GM15510 (cell line): ENCODE data around the gene THG1L.

Source experiments
- POLR2A ChIP-seq: IDR thresholded peaks from 3 replicates; pipeline ENCODE4 v1.6.1; 2011; ENCODE audit warnings: borderline replicate concordance; ENCODE audit not compliant: insufficient read length; ENCODE audit errors: extremely low read depth

Gene THG1L

DNA sequence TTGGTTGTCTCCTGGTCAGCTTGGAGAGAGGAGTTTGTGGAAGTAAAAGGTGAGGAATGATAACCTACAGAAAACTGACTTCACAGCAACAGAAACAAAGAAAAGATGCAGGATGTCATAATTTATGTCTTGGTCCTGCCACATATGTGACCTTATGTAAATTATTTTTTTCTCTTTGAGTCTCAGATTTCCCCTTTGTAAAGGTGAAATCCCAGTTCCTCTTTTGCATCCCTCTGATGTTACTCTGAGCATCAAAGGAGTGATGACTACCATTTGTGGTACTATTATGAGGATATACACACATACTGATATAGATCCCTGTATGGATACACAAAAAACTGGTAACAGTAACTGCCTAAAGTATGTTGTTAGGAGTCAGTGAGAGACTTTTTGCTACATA is 1.4 kb upstream of the THG1L start:
- TF ChIP-seq POLR2A = no peak

DNA sequence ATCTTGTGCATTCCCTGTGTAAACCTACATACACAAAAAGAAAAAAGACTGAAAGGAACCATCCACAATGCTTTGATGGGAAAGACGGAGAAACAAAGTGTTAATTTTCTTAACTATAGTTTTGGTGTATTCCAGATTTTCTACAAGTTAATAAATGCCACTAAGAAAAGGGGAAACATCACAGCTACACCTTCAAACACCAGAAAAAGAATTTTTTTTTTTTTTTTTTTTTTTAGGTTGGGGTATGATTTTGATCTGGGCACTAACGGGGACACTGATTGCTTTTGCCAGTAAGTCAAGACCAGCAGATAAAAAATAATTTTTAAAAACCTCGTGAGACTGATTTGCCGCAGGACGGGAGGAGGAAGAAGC is 334 bp upstream of the THG1L start:
- no peak for TF ChIP-seq POLR2A

DNA sequence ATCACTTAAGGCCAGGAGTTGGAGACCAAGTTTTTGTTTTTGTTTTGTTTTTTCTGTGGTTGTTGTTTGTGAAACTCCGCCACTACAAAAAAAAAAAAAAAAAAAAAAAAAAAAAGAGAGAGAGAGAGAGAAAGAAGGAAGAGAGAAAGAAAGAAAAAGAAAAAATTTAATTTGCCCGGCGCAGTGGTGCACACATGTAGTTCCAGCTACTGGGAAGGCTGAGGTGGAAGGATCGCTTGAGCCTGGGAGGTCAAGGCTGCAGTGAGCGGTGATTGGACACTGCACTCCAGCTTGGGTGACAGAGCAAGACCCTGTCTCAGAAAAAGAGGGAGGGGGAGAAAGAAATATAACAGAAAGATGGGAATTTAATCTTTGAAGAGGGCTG is 902 bp downstream of the THG1L start:
- no peak for TF ChIP-seq POLR2A

DNA sequence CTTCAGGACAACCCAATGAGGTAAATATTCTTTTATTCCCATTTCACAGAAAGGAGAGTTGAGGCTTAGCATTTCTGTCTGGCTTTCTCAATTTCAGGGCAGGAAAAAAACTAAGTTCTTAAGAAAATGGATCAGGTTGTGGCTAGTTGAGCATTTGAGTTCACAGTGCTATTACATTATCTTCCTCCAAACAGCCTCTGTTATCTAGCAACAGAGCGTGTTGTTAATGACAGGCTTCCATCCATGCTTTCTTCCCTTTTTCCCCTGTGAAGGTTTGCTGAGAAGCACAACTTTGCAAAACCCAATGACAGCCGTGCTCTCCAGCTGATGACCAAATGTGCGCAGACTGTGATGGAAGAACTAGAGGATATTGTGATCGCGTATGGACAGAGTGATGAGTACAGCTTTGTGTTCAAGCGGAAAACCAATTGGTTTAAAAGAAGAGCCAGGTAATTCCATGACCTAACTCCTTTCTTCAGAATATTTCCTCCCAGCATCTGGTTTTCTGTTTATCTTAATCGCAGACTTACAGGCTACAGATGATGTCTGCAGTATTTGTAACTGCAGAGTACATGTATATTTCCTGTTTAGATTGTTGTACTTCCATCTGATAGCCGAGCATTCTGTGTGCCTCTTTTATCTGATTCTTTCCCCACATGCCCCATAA is 1.5 kb downstream of the THG1L start:
- TF ChIP-seq POLR2A = no peak

DNA sequence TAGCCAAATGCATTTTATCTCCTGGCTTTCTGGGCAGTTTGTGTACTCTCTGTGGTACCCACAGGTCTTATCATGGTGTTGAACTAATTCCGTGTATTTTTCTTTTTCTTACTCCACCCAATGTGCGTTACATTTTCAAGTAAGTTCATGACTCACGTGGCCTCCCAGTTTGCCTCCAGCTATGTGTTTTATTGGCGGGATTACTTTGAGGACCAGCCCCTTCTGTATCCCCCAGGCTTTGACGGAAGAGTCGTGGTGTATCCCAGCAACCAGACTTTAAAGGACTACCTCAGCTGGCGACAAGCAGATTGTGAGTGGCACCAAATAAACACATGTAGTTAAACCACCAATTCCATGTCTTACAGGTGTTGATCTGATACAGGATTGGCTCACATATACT is 3.2 kb downstream of the THG1L start:
- no peak for TF ChIP-seq POLR2A

DNA sequence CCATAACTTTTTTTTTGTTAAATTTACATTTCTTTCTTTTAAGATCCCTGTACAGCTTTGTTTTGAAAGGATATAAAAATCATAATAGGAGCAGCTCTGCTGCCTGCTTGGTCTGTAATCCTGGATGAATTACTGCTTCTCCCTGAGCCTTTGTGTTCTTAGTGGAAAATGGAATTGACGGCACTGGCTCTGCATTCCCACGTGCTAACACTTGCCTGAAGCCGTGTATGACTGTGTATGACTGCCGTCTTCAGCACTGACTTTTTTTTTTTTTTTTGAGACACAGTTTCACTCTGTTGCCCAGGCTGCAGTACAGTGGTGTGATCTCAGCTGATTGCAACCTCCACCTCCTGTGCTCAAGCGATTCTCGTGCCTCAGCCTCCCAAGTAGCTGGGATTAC is 4.8 kb downstream of the THG1L start:
- TF ChIP-seq POLR2A = no peak

DNA sequence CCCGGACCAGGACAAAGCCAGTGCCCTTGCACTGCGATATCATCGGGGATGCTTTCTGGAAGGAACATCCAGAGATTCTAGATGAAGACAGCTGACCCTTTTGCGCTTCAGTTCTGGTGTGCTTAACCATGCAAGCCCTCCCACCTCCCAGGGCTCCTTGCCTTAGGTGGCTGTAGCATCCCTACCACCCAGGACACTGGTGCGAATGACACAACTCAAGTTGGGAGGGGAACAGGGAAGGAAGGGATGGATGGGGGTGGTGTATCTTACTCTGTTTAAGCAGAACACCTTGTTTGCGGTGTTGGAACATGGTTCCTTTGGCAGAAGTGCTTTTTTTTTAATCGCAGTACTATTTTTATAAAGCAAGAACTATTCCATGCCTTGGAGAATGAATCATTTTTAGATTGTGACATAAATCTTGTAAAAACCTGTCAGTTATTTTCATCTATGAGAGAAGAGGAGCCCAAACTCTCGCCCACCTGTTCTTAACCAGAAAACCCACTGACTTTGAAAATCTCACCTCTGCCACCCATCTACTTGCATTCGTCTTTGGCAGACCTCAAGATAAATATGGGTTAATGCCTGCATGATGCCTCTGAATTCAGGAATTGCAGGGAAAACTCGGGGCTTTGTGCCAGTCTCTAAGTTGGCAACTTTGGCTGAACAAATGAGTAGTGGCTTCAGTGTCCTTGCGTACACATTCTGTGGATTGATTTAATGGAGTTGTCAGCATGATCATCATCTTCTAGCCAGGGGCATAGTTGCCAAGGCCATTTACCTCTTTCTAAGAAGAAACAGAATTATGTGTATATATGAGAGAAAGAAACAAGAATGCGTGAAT is 8.4 kb downstream of the THG1L start:
- TF ChIP-seq POLR2A = no peak

DNA sequence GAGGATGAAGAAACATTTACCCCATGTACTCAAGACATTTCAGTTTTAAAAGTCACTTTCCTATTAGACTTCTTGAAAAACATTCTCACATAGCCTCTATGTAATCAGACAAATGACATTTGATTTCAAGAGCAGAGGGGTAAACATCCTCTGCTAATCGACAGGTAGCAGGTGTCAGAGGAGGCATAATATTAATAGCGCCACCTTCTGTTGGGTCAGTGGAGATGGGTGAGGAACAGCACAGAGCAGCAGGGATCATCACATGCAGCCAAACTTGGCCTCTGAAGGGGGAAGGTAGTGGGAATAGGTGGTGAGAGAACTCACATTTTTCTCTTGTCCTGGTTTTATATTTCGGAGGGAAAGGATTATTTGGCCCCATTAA is 9.0 kb downstream of the THG1L start:
- no peak for TF ChIP-seq POLR2A

DNA sequence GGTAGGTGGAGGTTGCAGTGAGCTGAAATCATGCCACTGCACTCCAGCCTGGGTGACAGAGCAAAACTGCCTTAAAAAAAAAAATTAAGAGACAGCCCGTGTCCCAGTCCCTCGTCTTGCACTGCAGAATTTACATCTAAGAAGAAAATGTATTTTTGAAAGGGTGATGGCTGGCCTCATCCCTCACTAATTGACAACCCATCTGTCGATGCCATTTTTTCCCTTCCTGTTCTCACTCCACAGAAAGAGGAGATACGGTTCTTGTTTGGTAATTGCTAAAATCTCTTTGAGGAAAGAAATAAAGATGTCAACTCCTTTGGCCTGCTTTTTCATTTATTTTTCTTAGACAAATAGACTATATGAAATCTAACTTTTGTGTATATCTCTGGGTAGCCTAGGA is 9.9 kb downstream of the THG1L start:
- TF ChIP-seq POLR2A = no peak

DNA sequence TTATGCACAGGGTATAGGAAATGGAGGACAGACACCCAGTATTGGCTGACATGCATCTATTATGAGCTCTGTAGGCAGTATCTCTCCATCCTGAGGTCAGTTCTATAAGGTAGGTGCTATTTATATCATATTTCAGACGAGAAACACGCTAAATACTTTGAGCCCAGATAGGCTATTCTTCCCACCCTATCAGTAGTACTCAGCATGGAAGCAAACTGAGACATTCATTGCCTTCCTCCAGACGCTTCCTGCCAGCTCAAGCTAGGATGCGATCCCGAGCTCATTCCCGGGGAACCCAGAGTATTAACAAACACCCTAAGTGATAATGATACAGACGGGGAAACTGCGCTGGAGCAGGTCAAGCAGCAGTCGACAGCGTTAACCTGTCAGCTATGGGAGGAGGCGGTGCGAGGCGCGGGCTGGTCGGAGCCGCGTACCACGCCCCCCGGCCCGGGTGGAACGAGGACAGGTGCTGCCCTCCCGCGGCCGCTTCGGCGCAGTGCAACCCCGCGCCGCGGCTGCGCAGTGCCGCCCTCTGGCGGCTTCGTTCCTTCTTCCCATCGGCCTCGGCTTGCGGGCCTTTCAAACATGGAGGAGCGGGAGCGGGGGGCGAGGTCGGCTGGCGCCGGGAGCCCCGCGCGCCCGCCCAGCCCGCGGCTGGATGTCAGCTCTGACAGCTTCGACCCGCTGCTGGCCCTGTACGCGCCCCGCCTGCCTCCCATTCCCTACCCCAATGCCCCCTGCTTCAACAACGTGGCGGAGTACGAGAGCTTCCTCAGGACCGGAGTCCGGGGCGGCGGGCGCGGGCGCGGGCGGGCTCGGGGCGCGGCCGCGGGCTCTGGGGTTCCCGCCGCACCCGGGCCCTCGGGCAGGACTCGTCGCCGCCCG is 12.2 kb downstream of the THG1L start, which contains the start of gene LSM11:
Gene LSM11, plus strand, starts transcription at position 550 of the 888 bp plus-strand sequence. Its CDS starts 39 bp downstream, at position 589.
- peak; percentile 49 for TF ChIP-seq POLR2A

DNA sequence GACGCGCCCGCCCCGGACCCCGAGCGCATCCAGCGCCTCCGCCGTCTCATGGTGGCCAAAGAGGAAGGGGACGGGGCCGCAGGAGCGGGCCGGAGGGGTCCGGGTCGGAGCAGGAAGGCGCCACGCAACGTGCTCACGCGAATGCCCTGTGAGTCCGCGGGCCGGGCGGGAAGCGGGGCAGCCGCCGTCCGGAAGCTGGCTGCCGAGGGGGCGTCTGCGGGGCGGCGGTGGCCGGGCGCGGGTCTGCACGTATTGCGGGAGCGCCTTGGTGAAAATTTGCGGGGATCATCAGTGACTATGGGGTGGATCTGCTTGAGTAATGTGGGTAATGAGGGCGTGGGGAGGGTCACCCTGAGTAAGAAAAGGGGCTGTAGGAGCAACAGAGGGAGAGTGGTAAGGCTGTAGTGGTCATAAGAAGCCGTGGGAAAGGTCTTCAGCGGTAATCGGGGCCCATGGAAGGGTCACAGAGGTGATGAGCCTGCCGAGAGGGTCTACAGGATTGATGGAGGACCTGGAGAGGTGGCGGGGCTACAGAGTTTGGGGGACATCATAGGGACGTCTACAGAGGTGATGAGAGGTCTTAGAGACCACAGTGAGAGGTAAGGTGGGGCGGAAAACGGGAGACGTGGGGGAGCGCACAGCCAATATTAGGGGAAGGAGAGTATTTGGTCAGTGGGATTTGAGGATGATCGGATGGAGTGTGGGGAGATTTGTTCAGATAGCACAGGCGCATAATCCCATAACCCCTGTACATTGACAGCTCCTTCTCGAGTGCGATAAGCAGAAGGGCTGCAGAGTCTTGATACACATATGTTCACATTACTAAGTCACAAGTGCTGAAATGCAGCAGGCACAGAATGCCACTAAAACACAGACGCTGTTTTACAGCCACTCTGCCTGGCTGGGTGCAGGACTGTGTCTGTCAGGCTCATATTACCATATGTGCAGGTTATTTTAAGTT is 13.1 kb downstream of the THG1L start:
- no peak for TF ChIP-seq POLR2A

DNA sequence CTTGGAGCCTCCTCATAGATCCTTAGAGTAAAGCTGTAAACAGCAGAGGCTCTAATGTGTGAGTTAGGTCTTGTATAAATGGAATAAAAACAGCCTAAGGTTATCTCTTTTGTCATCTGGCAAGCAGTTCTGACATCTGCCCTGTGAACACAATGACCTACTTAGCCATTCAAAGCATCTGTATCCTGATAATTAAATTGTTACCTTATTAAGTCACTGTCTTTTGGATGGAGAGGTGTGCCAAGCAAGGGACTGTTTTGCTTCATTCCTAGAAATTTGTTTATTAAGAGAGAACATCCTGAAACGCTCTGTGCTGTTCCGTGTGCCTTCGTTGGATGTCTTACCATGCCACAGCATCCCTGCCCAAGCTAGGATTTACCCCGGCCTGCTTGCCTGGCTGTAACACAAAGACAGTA is 13.8 kb downstream of the THG1L start:
- TF ChIP-seq POLR2A = no peak

DNA sequence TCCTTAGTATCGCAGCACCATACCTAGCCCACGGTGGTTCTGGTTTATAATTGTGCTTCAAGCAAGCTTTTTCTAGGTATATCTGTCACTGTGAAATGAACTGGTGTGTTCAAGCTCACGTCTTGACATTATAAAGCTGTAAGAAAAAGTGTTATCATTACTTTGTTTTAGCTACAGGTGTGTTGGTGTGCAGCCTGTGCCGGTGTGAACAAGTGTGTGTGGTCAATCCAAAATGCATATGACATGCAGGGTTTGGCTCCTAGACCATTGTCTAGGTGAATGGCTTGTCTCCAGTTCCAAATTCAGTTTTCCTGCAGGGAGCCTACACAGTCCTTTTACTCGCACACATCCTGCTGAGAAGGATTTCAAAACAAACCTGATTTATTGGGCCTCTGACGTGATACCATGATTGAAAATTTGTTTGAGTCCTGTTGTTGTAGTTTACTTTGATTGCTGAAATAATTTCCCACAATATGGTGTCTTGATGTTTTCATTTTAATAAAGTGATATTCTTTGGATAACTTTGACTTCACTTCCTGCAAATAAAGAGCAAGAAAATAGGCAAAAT is 16.0 kb downstream of the THG1L start:
- TF ChIP-seq POLR2A = no peak
